Measurements from ENCODE around the gene C14orf93. TPM values are rescaled to one million over a fixed set of nuclear protein-coding genes. Genes with fewer than 3 reads are reported as not detected.

C14orf93 gene
- total RNA-seq, 1 experiment from 2014 or later: 8.2 TPM

GRCh38 chr14:22982477-22983245 is 27.3 kb downstream of the C14orf93 start, which contains the start of gene AJUBA:
Gene AJUBA (minus strand): TSS chr14:22982551. CDS start chr14:22982266, 285 bp downstream.
- Histone ChIP-seq H3K14ac (ENCODE audit: insufficient read depth, low read length) (peak within 1 kb of the TSS; percentile 84), H3K27me3 (ENCODE audit: insufficient read depth, low read length) (no peaks in the 10 kb centered on the region), H2BK5ac (ENCODE audit: insufficient read length, low read length) (peak within 1 kb of the TSS; percentile 27), H2BK12ac (ENCODE audit: insufficient read length, low read depth, low read length) (no peak within 1 kb of the TSS), H2AFZ (ENCODE audit: low read length) (no peak within 1 kb of the TSS), H3K79me1 (ENCODE audit: insufficient read depth, low read depth, low read length, poor library complexity, severe bottlenecking) (no peaks in the 10 kb centered on the region), H3K4me2 (ENCODE audit: insufficient read depth, insufficient read length, low read length) (peak within 1 kb of the TSS; percentile 96), H4K91ac (ENCODE audit: insufficient read length, low read depth, low read length) (peak within 1 kb of the TSS; percentile 78), H4K5ac (ENCODE audit: insufficient read length, low read depth, low read length) (no peak within 1 kb of the TSS), H3K27ac (ENCODE audit: insufficient read length, low read depth, low read length) (peak within 1 kb of the TSS; percentile 12), H2AK5ac (ENCODE audit: insufficient read length, low read length) (no peak within 1 kb of the TSS), H2BK120ac (ENCODE audit: low read depth, low read length, poor library complexity, severe bottlenecking) (no peak within 1 kb of the TSS), H2BK15ac (ENCODE audit: low read depth, low read length) (no peak within 1 kb of the TSS), H3K9ac (ENCODE audit: extremely low read depth, insufficient read length, low read length) (peak within 1 kb of the TSS; percentile 69), H3K23me2 (ENCODE audit: insufficient read length, low read depth, low read length, poor library complexity, severe bottlenecking) (peaks cover 17% of the 10 kb centered on the region), H3K9me3 (ENCODE audit: control insufficient read depth, low read depth, low read length) (no peaks in the 10 kb centered on the region), H4K20me1 (ENCODE audit: control insufficient read depth, insufficient read depth, insufficient read length) (peaks cover 3% of the 10 kb centered on the region), H3T11ph (ENCODE audit: low read length) (no peak within 1 kb of the TSS), H4K8ac (replicated peaks; ENCODE audit: insufficient read length, low read depth, low read length) (no peak within 1 kb of the TSS), H3K23ac (ENCODE audit: insufficient read length, low read depth, low read length) (no peak within 1 kb of the TSS), H3K56ac (ENCODE audit: insufficient read length, low read depth, low read length) (no peak within 1 kb of the TSS), H3K18ac (ENCODE audit: insufficient read length, low read depth, low read length) (peak within 1 kb of the TSS; percentile 85), H3K4me1 (ENCODE audit: insufficient read depth, low read length) (peaks cover 9% of the 10 kb centered on the region; the same call in 1 of the 2 replicates), H3K4ac (ENCODE audit: low read depth, low read length) (no peak within 1 kb of the TSS), H2BK20ac (ENCODE audit: low read depth, low read length, poor library complexity, severe bottlenecking) (no peak within 1 kb of the TSS), H3K79me2 (ENCODE audit: insufficient read depth, low read length) (0 out of 2 replicates have a peak, but pooled peaks cover 2% of the 10 kb centered on the region)
- peaks cover 7 to 42% (median 29%) of the 10 kb centered on the region in 3 experiments; a peak in 6 of 7 replicates for H3K36me3 Mint-ChIP-seq (ENCODE audit: insufficient read depth in 1 of 3, low read depth in 3 of 3)
- H3K4me1 Mint-ChIP-seq: peaks cover 26 to 27% of the 10 kb centered on the region in 2 experiments
- peaks cover 0 to 12% of the 10 kb centered on the region in 2 experiments; a peak in 2 of 5 replicates for H3K9me3 Mint-ChIP-seq
- peak; percentile 88 for DNase-seq
- TF ChIP-seq, protein P1, sequence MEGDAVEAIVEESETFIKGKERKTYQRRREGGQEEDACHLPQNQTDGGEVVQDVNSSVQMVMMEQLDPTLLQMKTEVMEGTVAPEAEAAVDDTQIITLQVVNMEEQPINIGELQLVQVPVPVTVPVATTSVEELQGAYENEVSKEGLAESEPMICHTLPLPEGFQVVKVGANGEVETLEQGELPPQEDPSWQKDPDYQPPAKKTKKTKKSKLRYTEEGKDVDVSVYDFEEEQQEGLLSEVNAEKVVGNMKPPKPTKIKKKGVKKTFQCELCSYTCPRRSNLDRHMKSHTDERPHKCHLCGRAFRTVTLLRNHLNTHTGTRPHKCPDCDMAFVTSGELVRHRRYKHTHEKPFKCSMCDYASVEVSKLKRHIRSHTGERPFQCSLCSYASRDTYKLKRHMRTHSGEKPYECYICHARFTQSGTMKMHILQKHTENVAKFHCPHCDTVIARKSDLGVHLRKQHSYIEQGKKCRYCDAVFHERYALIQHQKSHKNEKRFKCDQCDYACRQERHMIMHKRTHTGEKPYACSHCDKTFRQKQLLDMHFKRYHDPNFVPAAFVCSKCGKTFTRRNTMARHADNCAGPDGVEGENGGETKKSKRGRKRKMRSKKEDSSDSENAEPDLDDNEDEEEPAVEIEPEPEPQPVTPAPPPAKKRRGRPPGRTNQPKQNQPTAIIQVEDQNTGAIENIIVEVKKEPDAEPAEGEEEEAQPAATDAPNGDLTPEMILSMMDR (conservative IDR thresholded peaks at IDR 0.05): no peak
- H3K4me3 Mint-ChIP-seq: no peak within 1 kb of the TSS; a peak in 1 of 5 replicates
- no CpG with 5 or more reads among the region's 48 CpGs for WGBS (ENCODE audit: extremely low coverage, insufficient read length, low lambda C conversion rate)
- H3K27ac Mint-ChIP-seq: no peak within 1 kb of the TSS
- H3K27me3 Mint-ChIP-seq (ENCODE audit: low read depth): no peaks in the 10 kb centered on the region; the same call in 1 of the 2 replicates

Data from H9 (cell line).